GM10266 (cell line): ENCODE results near the gene EPB41L3.

ENCODE experiments used
- DNase-seq: peaks from one replicate; pipeline ENCODE4 v3.0.0; 2012; ENCODE audit errors: extremely low spot score
- CTCF ChIP-seq: IDR thresholded peaks from 2 replicates; pipeline ENCODE4 v1.5.1; 2012; ENCODE audit warnings: mild to moderate bottlenecking, low read depth; ENCODE audit not compliant: control insufficient read depth, insufficient read depth; ENCODE audit errors: missing control alignments

The EPB41L3 gene

GRCh38 chr18:5416112-5416511 is 127.7 kb downstream of the EPB41L3 start:
- TF ChIP-seq CTCF = no peak
- DNase-seq = no peak

- TF ChIP-seq CTCF = no peak
- no peak for DNase-seq
These were observed 128.1 kb downstream of the EPB41L3 start for GRCh38 chr18:5415665-5416064.

GRCh38 chr18:5415031-5415430 is 128.8 kb downstream of the EPB41L3 start:
- no peak for DNase-seq
- no peak for TF ChIP-seq CTCF

- no peak for DNase-seq
- TF ChIP-seq CTCF = no peak
These were observed 129.3 kb downstream of the EPB41L3 start for GRCh38 chr18:5414546-5414945.

GRCh38 chr18:5413447-5413846 is 130.3 kb downstream of the EPB41L3 start:
- DNase-seq = no peak
- TF ChIP-seq CTCF = no peak

- TF ChIP-seq CTCF = no peak
- no peak for DNase-seq
These were observed 133.2 kb downstream of the EPB41L3 start for GRCh38 chr18:5410582-5410981.

- TF ChIP-seq CTCF = no peak
- no peak for DNase-seq
These were observed 145.5 kb downstream of the EPB41L3 start for GRCh38 chr18:5398269-5398668.
